Lung (tissue), 12 donors: ENCODE data around the gene TTLL5. TPM values are rescaled to one million over a fixed set of nuclear protein-coding genes. Genes with fewer than 3 reads are reported as not detected.

Source experiments
- ATAC-seq: fragments of 200-7000 bp; cut with Tn5 transposase; one replicate; pipeline ENCODE4 v1.9.1; 2020; ENCODE audit warnings: moderate number of reproducible peaks; ENCODE audit not compliant: insufficient read depth, low FRiP score
- DNase-seq, 3 donors: peaks; one replicate each; pipeline ENCODE4 v3.0.0-alpha.2; 2013 to 2017
- H3K27ac ChIP-seq, 2 donors: one replicate each; pipeline ENCODE4 v1.5.1; 2013; ENCODE audit warnings: mild to moderate bottlenecking in 2 of 2, moderate library complexity in 2 of 2, control low read depth in 1 of 2, inconsistent platforms in 1 of 2, low read depth in 1 of 2, low read length in 1 of 2
- H3K27me3 ChIP-seq, 3 donors: one replicate each; pipeline ENCODE4 v1.5.1; 2013; ENCODE audit warnings: low read length in 2 of 3; ENCODE audit not compliant: control insufficient read depth in 3 of 3, insufficient read depth in 3 of 3
- H3K36me3 ChIP-seq, 4 donors: one replicate each; pipeline ENCODE4 v1.5.1; 2013; ENCODE audit warnings: low read length in 4 of 4, mild to moderate bottlenecking in 1 of 4, moderate library complexity in 1 of 4; ENCODE audit not compliant: control insufficient read depth in 4 of 4, insufficient read depth in 4 of 4
- H3K4me1 ChIP-seq, 5 donors: one replicate each; pipeline ENCODE4 v1.5.1; 2013; ENCODE audit warnings: low read length in 5 of 5, mild to moderate bottlenecking in 2 of 5, moderate library complexity in 1 of 5; ENCODE audit not compliant: control insufficient read depth in 5 of 5, insufficient read depth in 5 of 5
- H3K4me3 ChIP-seq: one replicate; pipeline ENCODE4 v1.5.1; 2013; ENCODE audit warnings: mild to moderate bottlenecking, control low read depth, moderate library complexity
- H3K9ac ChIP-seq, 2 donors: one replicate each; pipeline ENCODE4 v1.5.1; 2013; ENCODE audit warnings: low read length in 2 of 2, control low read depth in 1 of 2; ENCODE audit not compliant: insufficient read depth in 1 of 2
- H3K9me3 ChIP-seq, 4 donors: one replicate each; pipeline ENCODE4 v1.5.1; 2013; ENCODE audit warnings: low read length in 3 of 4, mild to moderate bottlenecking in 1 of 4, moderate library complexity in 1 of 4; ENCODE audit not compliant: control insufficient read depth in 4 of 4, insufficient read depth in 3 of 4
- CTCF ChIP-seq: IDR thresholded peaks from 2 replicates; pipeline ENCODE4 v1.5.1; 2012; ENCODE audit warnings: mild to moderate bottlenecking; ENCODE audit errors: control extremely low read depth, extremely low read depth
- WGBS, 2 donors: extraction: QIAGEN DNeasy Blood & Tissue Kit; methylation state at CpG; one replicate each; pipeline ENCODE4 v1.1.7; 2013; 5-methylcytosine and 5-hydroxymethylcytosine counted together
- polyA plus RNA-seq, 2 donors: library from polyadenylated mRNA; stranded (reverse); fragments of 200-250 nt; gene quantifications; one replicate each; pipeline ENCODE4 v1.2.1, GENCODE V29; 2013
- total RNA-seq, 2 donors: library from RNA; depleted of rRNA in 1 of 2; stranded (reverse); fragments of >200 nt in 1 of 2; gene quantifications; one replicate each; pipeline ENCODE4 v1.2.1, GENCODE V29; 2014 to 2021
- donor health status: control.
- donor health status: control.
- donor health status: Bipolar disorder and iron deficiency.
- donor health status: healthy.
- donor health status: DM: yes; HTN: yes; CAD: no.

Gene TTLL5
- total and polyA plus RNA-seq, 4 donors = 10.3 to 58.6 (median 28.8) TPM

- ATAC-seq = no peak
- Histone ChIP-seq H3K4me3 (no peak overlapping the region), H3K27ac (no peak overlapping the region), H3K9ac (no peak overlapping the region), H3K36me3 (peaks cover 0 to 14% (median 4%) of the 10 kb centered on the region in 4 donors), H3K9me3 (no peaks in the 10 kb centered on the region), H3K4me1 (peaks cover 0 to 11% (median 0%) of the 10 kb centered on the region in 5 donors), H3K27me3 (no peaks in the 10 kb centered on the region)
- TF ChIP-seq CTCF = no peak
- DNase-seq = no peak
- 86 to 94% methylated on average over 4 of the region's 4 CpGs for WGBS, 2 donors
Measured at GRCh38 chr14:75752907-75753594, 92.0 kb downstream of the TTLL5 start.

DNA sequence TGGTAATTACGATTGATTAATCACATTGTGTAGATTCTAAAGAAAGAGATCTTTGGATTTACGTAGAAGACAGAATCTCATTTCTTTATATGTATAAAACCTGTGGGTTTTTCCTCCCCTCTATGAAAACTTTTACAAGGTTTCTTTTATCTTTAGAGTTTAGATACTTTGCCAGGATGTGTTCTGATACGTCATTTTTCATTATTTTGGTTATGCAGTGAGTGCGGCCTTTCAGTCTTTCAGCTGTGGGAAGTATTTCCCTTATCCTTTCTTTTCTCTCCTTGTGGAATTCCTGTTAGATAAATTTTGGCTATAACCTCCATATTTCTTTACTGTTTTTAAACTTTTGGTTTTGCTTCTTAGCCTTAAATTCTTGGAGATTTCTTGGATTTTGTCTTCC lies 92.7 kb downstream of the TTLL5 start:
- H3K9ac ChIP-seq = peak overlapping the region in 1 of 2 donors; percentile 34
- H3K4me3 ChIP-seq = no peak overlapping the region
- no peaks in the 10 kb centered on the region for H3K9me3 ChIP-seq
- ATAC-seq (no peak), DNase-seq (no peak)
- H3K36me3 ChIP-seq = peaks cover 0 to 14% (median 4%) of the 10 kb centered on the region in 4 donors
- peaks cover 0 to 6% (median 0%) of the 10 kb centered on the region in 5 donors for H3K4me1 ChIP-seq
- no peak overlapping the region for H3K27ac ChIP-seq
- TF ChIP-seq CTCF = no peak
- H3K27me3 ChIP-seq = no peaks in the 10 kb centered on the region
- 82 to 94% methylated on average over 4 of the region's 4 CpGs for WGBS, 2 donors

- no peak for TF ChIP-seq CTCF
- Histone ChIP-seq H3K4me1 (peaks cover 0 to 5% (median 0%) of the 10 kb centered on the region in 5 donors), H3K36me3 (peaks cover 0 to 13% (median 0%) of the 10 kb centered on the region in 4 donors), H3K4me3 (no peak overlapping the region), H3K27ac (no peak overlapping the region), H3K27me3 (no peaks in the 10 kb centered on the region), H3K9ac (no peak overlapping the region), H3K9me3 (no peaks in the 10 kb centered on the region)
- no peak for ATAC-seq
- DNase-seq = no peak
- 93 to 94% methylated on average over 4 of the region's 4 CpGs for WGBS, 2 donors
Measured at GRCh38 chr14:75757644-75758402, 96.8 kb downstream of the TTLL5 start.
